Measurements from ENCODE around the gene GLIPR1L2. TPM values are rescaled to one million over a fixed set of nuclear protein-coding genes. Genes with fewer than 3 reads are reported as not detected.

Gene GLIPR1L2
- total RNA-seq, 4 donors from 2014 or later: 0.53 to 1.6 (median 0.80) TPM

DNA sequence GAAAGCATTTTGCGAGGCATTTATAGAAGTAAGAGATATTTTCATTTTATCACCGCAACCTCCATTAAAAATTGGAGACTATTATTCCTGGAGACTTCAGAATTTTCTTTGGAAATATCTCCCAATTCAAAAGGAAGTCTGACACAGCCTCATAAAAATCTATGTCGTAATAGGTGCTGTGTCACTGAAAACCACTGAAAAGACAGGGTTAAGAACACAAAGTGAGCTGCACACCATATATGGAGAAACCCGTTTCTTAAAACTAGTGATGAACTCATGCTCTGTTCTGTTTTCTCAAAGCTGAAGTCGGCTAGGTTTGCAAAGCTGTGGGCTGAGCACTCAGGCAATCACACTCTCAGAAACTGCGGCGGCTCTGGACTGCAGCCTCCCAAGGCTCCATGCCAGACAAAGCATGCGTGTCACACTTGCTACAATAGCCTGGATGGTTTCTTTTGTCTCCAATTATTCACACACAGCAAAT lies 89.6 kb downstream of the GLIPR1L2 start, which contains the start of gene GLIPR1:
Gene GLIPR1 (plus strand): TSS at position 287 of the 481 bp plus-strand sequence. CDS start 126 bp downstream, at position 413.
- intact Hi-C loops (cut with DNase I; ENCODE audit: low total_unique reads): no loop called here
- DNase-seq (ENCODE audit: low spot score in 2 of 2): peak; percentile 67 to 89
- 25 to 30% methylated on average over 8 of the region's 8 CpGs for WGBS, 2 donors
- no peak for TF ChIP-seq POLR2A (IDR thresholded peaks at IDR 0.05)
- TF ChIP-seq, protein P1, sequence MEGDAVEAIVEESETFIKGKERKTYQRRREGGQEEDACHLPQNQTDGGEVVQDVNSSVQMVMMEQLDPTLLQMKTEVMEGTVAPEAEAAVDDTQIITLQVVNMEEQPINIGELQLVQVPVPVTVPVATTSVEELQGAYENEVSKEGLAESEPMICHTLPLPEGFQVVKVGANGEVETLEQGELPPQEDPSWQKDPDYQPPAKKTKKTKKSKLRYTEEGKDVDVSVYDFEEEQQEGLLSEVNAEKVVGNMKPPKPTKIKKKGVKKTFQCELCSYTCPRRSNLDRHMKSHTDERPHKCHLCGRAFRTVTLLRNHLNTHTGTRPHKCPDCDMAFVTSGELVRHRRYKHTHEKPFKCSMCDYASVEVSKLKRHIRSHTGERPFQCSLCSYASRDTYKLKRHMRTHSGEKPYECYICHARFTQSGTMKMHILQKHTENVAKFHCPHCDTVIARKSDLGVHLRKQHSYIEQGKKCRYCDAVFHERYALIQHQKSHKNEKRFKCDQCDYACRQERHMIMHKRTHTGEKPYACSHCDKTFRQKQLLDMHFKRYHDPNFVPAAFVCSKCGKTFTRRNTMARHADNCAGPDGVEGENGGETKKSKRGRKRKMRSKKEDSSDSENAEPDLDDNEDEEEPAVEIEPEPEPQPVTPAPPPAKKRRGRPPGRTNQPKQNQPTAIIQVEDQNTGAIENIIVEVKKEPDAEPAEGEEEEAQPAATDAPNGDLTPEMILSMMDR (IDR thresholded peaks at IDR 0.05): no peak
- H3K4me3 ChIP-seq (ENCODE audit: low read depth, poor library complexity, severe bottlenecking): peak within 1 kb of the TSS; percentile 15

DNA sequence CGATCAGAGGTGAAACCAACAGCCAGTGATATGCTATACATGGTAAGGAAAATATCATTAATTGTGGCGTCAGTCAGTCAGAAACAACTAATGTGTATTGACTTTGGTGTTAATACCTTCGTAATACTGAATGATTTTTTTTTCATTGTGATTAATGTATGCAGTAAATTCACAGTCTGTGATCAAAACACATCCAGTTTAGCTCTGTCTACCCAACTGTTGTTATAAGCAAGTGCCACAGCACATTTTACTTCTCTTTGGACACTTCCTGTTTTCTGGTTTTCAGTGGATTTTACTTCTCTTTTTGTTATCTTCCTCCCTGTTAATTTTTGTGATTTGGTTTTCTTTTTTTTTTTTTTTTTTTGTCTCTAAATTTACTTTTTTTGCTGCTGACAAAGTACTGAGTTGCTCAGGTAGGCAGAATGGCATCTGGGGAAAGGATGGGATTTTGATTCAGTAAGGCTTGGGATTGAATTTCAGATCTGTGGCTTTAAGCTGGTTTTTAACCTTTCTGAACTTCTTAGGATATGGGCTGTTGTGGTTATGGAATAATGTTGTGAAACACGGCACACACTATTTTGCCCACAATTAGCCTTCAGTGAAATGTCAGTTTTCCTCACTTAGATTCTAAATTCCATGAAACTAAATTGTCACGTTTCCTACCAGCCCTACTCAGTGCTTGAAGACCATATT lies 90.3 kb downstream of the GLIPR1L2 start:
- peak overlapping the region; percentile 15 for H3K4me3 ChIP-seq (ENCODE audit: low read depth, poor library complexity, severe bottlenecking)
- no peak for DNase-seq (ENCODE audit: low spot score in 2 of 2)
- 44 to 60% methylated on average over 5 of the region's 5 CpGs for WGBS, 2 donors
- TF ChIP-seq POLR2A (IDR thresholded peaks at IDR 0.05): no peak
- TF ChIP-seq, protein P1 (IDR thresholded peaks at IDR 0.05): no peak
- intact Hi-C loops (cut with DNase I; ENCODE audit: low total_unique reads): no loop called here

DNA sequence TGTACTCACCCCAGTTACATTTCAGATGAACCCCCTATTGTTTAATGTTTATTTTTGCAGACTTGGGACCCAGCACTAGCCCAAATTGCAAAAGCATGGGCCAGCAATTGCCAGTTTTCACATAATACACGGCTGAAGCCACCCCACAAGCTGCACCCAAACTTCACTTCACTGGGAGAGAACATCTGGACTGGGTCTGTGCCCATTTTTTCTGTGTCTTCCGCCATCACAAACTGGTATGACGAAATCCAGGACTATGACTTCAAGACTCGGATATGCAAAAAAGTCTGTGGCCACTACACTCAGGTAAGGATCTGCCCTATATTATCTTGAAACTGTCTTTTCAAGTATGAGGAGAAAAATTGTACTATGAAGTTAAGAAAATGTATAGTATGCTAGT lies 90.9 kb downstream of the GLIPR1L2 start:
- no peak for TF ChIP-seq POLR2A (IDR thresholded peaks at IDR 0.05)
- TF ChIP-seq, protein P1 (IDR thresholded peaks at IDR 0.05): no peak
- H3K4me3 ChIP-seq (ENCODE audit: low read depth, poor library complexity, severe bottlenecking): no peak overlapping the region
- DNase-seq (ENCODE audit: low spot score in 2 of 2): no peak
- 72 to 73% methylated on average over 4 of the region's 4 CpGs for WGBS, 2 donors
- intact Hi-C loops (cut with DNase I; ENCODE audit: low total_unique reads): no loop called here

Other genes starting within 250 kb of the GLIPR1L2 start
- gene KCNC2, start 181.2 kb upstream of the GLIPR1L2 start, total RNA-seq: under 1 TPM in 1 of 4 donors, not detected in 3; 0.10 TPM
- 1 to 10 TPM; 1.4 to 7.4 (median 5.1) TPM for gene CAPS2, start 60.8 kb upstream of the GLIPR1L2 start, total RNA-seq
- not detected for gene GLIPR1L1, start 56.4 kb upstream of the GLIPR1L2 start, total RNA-seq
- gene GLIPR1, start 89.7 kb downstream of the GLIPR1L2 start, total RNA-seq: 10 to 100 TPM in 1 of 4 donors, 1 to 10 TPM in 3; 2.5 to 12.0 (median 3.8) TPM
- gene KRR1, start 120.5 kb downstream of the GLIPR1L2 start, total RNA-seq: 10 to 100 TPM; 21.3 to 52.3 (median 32.0) TPM

All from lower leg skin (tissue), 4 donors.